ENCODE results near the gene ZNF19. TPM values are rescaled to one million over a fixed set of nuclear protein-coding genes. Genes with fewer than 3 reads are reported as not detected.

The ZNF19 gene
- total and polyA plus RNA-seq, 2 of the 8 experiments (the other 6 are each of a cell fraction or from before 2014, with no cell fraction given), result 1.5 to 3.5 TPM

- H3K27ac ChIP-seq (ENCODE audit: low read depth, low read length), result no peak overlapping the region
- no peak overlapping the region for H3K23ac ChIP-seq (ENCODE audit: insufficient read length)
- peaks cover 0 to 3% of the 10 kb centered on the region in 2 experiments for H4K20me1 ChIP-seq (replicated peaks in 1 of 2; ENCODE audit: control insufficient read depth in 1 of 2, insufficient read depth in 2 of 2, low read length in 2 of 2)
- no peaks in the 10 kb centered on the region for H3K9me3 ChIP-seq (ENCODE audit: insufficient read depth in 2 of 2, low read depth in 1 of 2, low read length in 1 of 2)
- ChIA-PET CTCF (ENCODE audit: partially characterized antibody) (interaction anchor here (0.5 to 7.8 kb wide), 5 partner anchors 11 to 185 kb away, joined by 3 to 99 read pairs (median 5); no protein-coding TSS in a partner anchor), POLR2A (ENCODE audit: partially characterized antibody) (interaction anchor here (0.6 to 1.5 kb wide), 7 partner anchors 8 to 177 kb away, joined by 3 to 4 read pairs (median 3); partner anchors contain the start of gene CHST4)
- H3K36me3 ChIP-seq (ENCODE audit: control insufficient read depth in 2 of 4, insufficient read depth in 4 of 4, low read length in 3 of 4), result no peaks in the 10 kb centered on the region; a peak in 2 of 8 replicates
- no peaks in the 10 kb centered on the region for H3K79me2 ChIP-seq (ENCODE audit: control insufficient read depth in 1 of 2, insufficient read depth in 2 of 2, low read length in 2 of 2)
- no peak overlapping the region for H3K14ac ChIP-seq (ENCODE audit: insufficient read length)
- no peak overlapping the region for H2BK12ac ChIP-seq (ENCODE audit: low read depth, low read length)
- H2BK20ac ChIP-seq (ENCODE audit: low read length), result no peak overlapping the region
- no peak overlapping the region for H2BK120ac ChIP-seq (replicated peaks; ENCODE audit: low read depth, low read length)
- peak overlapping the region; percentile 67; the same call in 1 of the 2 replicates for H2AFZ ChIP-seq (ENCODE audit: low read length)
- no peak overlapping the region for H4K8ac ChIP-seq (ENCODE audit: extremely low read depth, insufficient read depth, low read length)
- H3K4me2 ChIP-seq (ENCODE audit: insufficient read depth in 1 of 2, low read depth in 2 of 2, low read length in 2 of 2), result peak overlapping the region; percentile 82
- no peak overlapping the region for H2AK5ac ChIP-seq (ENCODE audit: low read depth, low read length)
- H3K4me1 ChIP-seq (replicated peaks in 1 of 4; ENCODE audit: control insufficient read depth in 3 of 4, insufficient read depth in 4 of 4, low read length in 3 of 4), result peaks cover 0 to 5% (median 3%) of the 10 kb centered on the region in 4 experiments; a peak in 5 of 7 replicates
- H3K4ac ChIP-seq (replicated peaks; ENCODE audit: insufficient read length, low read depth, low read length), result no peak overlapping the region
- H3K23me2 ChIP-seq (ENCODE audit: low read depth, low read length), result peaks cover 5% of the 10 kb centered on the region; the same call in 1 of the 2 replicates
- H3K18ac ChIP-seq (ENCODE audit: extremely low read depth, low read length), result 0 out of 2 replicates have a peak overlapping the region, but pooled peaks have one; percentile 4
- peaks cover 0 to 13% (median 5%) of the 10 kb centered on the region in 4 experiments; a peak in 4 of 7 replicates for H3K27me3 ChIP-seq (replicated peaks in 1 of 4; ENCODE audit: control insufficient read depth in 3 of 4, extremely low read depth in 1 of 4, insufficient read depth in 3 of 4, low read length in 3 of 4)
- H3K56ac ChIP-seq (replicated peaks; ENCODE audit: insufficient read length, low read depth, low read length), result peak overlapping the region; percentile 63
- peak overlapping the region in 2 of 4 experiments; percentile 22 to 44; a peak in 2 of 7 replicates for H3K9ac ChIP-seq (replicated peaks in 1 of 4; ENCODE audit: extremely low read depth in 1 of 4, low read depth in 3 of 4, low read length in 3 of 4)
- H3K79me1 ChIP-seq (ENCODE audit: low read depth, low read length), result no peaks in the 10 kb centered on the region
- no peak overlapping the region for H4K91ac ChIP-seq (replicated peaks; ENCODE audit: insufficient read length, low read length)
- FAIRE-seq (peak; percentile 99), DNase-seq (ENCODE audit: low read depth in 1 of 2, low spot score in 2 of 2) (peak; percentile 94 to 99)
- H4K5ac ChIP-seq (ENCODE audit: insufficient read length, low read depth, low read length), result peak overlapping the region; percentile 47
- no peak overlapping the region for H2BK15ac ChIP-seq (ENCODE audit: low read length)
- H3K4me3 ChIP-seq (ENCODE audit: extremely low read depth in 1 of 4, insufficient read depth in 2 of 4, low read depth in 3 of 4, low read length in 4 of 4), result peak overlapping the region; percentile 63 to 83 (median 74)
- H2BK5ac ChIP-seq (ENCODE audit: low read depth, low read length), result peak overlapping the region; percentile 66; the same call in 1 of the 2 replicates
- 5% methylated on average over 42 of the region's 48 CpGs; no CpG with 5 or more reads in 1 of the 2 experiments for WGBS, 2 experiments (ENCODE audit: extremely low coverage in 1 of 2, insufficient coverage in 1 of 2, insufficient read length in 1 of 2, insufficient replicate concordance in 2 of 2, low coverage in 1 of 2, low lambda C conversion rate in 2 of 2, missing lambda C conversion rate in 1 of 2)
- TF ChIP-seq BACH1 (IDR thresholded peaks at IDR 0.05; ENCODE audit: low read length), result no peak
- TF ChIP-seq SIRT6 (IDR thresholded peaks at IDR 0.05; ENCODE audit: low read length), result no peak
- no peak for TF ChIP-seq CTBP2 (IDR thresholded peaks at IDR 0.05; ENCODE audit: borderline replicate concordance, insufficient read depth, insufficient read length, low read length)
- peak; percentile 100 for TF ChIP-seq ASH2L (IDR thresholded peaks at IDR 0.05; ENCODE audit: low read length)
- peak; percentile 78 for TF ChIP-seq TEAD4 (IDR thresholded peaks at IDR 0.05; ENCODE audit: low read depth, low read length)
- no peak for TF ChIP-seq POU5F1 (IDR thresholded peaks at IDR 0.05; ENCODE audit: low read depth, low read length)
- TF ChIP-seq BCL11A (IDR thresholded peaks at IDR 0.05; ENCODE audit: low read depth in 2 of 2, low read length in 2 of 2), result no peak
- TF ChIP-seq SRF (IDR thresholded peaks at IDR 0.05; ENCODE audit: low read depth, low read length), result no peak
- TF ChIP-seq CBX8 (IDR thresholded peaks at IDR 0.05; ENCODE audit: borderline replicate concordance, low read depth, low read length), result no peak
- TF ChIP-seq ATF3 (IDR thresholded peaks at IDR 0.05; ENCODE audit: insufficient read depth, low read depth, low read length), result no peak
- no peak for TF ChIP-seq CHD1 (IDR thresholded peaks at IDR 0.05; ENCODE audit: low read depth, low read length)
Measured at GRCh38 chr16:71426069-71426879, 62.9 kb downstream of the ZNF19 start.

Data from H1 (cell line).